HG03045 (cell line): Measurements from ENCODE around the gene FLT1.

Experiments used
- ATAC-seq: cut with Tn5 transposase; IDR thresholded peaks from one replicate; pipeline ENCODE4 v1.9.1; 2021; ENCODE audit warnings: mild to moderate bottlenecking, moderate library complexity; ENCODE audit not compliant: unreplicated experiment

Gene FLT1

GRCh38 chr13:28527629-28528028, 32.7 kb upstream of the FLT1 start:
- ATAC-seq, result no peak

DNA sequence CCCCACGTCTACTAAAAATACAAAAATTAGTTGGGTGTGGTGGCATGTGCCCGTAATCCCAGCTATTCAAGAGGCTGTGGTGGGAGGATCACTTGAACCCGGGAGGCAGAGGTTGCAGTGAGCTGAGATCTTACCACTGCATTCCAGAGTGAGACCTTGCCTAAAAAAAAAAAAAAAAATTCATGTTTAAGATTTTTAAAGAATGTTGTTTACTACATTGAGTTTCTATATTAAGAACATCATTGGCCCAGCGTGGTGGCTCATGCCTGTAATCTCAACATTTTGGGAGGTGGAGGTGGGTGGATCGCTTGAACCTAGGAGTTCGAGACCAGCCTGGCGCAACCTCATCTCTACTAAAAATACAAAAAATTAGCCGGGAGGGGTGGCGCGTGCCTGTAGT, 31.9 kb upstream of the FLT1 start:
- no peak for ATAC-seq

GRCh38 chr13:28522871-28523270, 27.9 kb upstream of the FLT1 start:
- ATAC-seq, result no peak

GRCh38 chr13:28513745-28514144, 18.8 kb upstream of the FLT1 start:
- no peak for ATAC-seq

- no peak for ATAC-seq
These were observed 15.6 kb upstream of the FLT1 start for GRCh38 chr13:28510542-28510941.

DNA sequence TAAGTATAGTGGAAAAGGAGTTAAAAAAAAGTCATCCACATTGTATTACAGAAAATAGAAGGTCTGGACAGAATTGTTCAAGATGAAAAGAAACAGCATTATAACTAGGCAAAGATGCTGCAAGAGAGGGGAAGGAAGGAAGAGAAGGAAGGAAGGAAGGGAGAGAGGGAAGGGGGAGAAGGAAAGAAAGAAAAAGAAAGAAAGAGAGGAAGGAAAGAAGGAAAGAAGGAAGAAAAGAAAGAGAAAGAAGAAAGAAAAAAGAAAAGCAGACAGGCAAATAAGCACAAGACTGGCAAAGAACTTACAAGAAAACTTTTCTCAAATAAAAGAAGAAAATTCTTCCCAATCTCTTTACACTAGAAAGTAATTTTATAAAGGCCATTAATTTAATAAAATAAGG, 15.1 kb upstream of the FLT1 start:
- ATAC-seq, result no peak

DNA sequence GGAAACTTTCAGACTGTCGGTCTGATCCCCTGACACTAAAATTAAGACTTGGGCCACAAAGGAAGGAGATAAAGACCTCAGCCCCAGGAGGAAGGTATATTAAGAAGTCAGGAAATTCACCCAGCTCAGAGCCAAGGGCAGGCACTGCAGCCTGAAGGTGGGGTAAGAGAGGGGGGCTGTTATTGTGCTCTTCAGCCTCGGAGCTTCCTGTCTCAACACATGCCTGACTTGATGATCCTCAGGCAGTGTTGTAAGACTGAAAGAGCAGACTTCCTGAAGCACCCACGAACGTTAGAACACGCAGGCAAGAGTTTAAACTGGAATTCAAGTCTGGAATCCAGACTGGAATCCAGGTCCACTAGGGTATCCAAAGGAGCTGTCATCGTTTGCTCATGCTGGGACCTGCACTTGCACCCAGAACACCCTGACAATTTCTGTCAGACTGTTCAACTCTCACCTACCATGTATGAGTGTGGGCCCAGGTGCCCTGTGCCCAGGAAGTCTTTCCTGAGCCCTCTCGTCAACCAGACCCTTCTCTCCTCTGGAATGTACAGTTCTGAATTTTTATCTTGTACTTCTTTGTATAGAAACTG, 10.7 kb upstream of the FLT1 start:
- ATAC-seq, result no peak

DNA sequence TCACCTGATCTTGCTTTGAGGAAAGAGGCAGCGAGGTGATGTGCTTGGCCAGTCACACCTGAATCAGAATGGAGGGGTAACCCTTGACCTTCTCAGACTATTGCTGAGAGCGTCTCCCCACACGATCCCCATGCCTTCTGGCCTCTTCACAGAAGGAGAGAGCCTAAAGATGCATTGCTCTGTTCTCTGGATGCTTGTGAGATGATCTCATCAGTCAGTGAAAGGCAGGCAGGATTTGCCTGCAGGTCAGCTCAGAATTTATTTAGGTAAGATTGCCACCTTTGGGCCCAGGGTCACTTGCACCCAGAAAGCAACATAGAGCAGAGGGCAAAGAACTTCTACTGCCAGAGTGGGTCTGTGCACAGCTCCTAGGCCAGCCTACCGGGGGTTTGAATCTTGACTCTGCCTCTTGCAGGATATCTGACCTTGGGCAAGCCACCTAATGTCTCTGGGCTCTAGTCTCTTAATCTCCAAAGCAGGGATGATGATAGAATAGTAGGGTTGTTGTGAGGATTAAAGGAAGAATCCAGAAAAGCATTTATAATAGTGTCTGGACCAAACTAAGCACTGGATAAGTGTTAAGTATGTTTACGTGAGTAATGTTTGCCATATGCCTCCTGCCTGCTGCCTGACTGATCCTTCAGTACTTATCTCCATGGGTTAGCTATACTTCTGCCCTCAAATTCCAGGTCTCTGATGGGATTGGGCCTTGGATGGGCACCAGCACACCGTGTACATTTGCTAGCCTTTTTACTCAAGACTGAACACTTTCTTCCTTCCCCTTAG, 8.4 kb upstream of the FLT1 start:
- no peak for ATAC-seq

DNA sequence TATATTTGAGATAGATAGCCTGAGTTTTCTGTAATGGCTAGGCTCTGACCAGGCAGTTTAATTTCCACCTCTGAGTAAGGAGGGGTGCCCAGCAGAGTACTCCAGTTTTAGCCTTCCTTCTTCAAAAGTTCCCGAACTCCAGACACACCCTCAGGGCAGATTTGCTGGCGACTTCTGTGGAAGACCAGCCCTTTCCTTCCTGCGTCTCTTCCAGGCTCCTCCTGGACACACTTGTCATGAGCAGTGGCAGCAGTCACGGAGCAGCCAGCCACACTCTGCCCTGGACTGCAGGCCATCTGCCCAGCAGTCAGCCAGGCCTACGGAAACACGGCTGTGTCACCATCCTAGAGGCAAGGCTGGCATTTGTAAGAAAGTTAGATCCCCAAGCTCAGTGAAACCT, 6.6 kb upstream of the FLT1 start:
- ATAC-seq, result no peak

DNA sequence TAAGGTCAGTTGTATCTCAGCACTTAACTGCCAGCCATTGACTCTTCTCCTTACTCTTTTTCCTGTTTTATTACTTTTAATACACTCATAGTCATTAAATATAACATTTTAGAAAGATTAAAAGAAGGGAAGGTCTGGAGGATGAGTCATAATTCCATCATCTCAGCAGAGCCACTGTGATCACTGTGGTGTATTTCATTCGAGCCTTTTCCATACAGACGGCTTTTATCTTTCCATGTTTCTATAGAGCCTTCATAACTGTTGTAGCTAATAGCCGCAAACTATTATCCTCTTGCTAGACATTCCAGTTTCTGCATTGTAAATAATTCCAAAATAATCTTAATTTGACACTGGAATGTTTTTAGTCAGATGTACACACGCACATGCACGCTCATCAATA, 4.7 kb upstream of the FLT1 start:
- ATAC-seq, result no peak

DNA sequence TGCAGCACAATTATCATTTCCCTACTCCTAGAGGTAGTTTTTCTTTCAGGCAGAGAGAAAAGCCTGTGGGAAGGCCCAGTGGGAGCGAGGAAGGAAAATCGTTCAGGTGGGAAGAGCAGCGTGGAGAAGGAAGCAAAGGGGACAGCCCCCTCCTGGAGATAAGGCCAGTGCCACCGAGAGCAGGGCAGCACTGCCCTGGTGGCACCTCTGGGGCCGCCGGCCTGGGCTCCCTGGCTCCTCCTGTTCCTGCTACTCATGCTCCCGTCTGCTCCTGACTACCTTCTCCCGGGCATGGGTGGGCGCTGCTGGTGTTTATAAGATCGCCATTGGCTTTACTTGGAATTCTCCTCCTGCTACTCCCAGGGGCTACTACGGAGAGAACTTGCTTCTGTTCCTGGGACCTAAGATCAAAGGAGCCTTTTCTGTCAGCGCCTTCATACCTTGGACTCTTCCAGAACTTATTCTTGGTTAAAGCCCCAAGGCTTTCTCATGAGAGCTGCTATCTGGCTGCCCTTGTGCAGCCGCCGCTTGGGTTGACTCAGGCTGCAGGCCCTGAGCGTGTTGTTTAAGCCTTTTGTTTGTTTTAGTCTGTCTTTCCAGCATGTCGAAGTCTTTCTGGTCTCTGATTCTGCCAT, 3.7 kb upstream of the FLT1 start:
- ATAC-seq, result no peak

DNA sequence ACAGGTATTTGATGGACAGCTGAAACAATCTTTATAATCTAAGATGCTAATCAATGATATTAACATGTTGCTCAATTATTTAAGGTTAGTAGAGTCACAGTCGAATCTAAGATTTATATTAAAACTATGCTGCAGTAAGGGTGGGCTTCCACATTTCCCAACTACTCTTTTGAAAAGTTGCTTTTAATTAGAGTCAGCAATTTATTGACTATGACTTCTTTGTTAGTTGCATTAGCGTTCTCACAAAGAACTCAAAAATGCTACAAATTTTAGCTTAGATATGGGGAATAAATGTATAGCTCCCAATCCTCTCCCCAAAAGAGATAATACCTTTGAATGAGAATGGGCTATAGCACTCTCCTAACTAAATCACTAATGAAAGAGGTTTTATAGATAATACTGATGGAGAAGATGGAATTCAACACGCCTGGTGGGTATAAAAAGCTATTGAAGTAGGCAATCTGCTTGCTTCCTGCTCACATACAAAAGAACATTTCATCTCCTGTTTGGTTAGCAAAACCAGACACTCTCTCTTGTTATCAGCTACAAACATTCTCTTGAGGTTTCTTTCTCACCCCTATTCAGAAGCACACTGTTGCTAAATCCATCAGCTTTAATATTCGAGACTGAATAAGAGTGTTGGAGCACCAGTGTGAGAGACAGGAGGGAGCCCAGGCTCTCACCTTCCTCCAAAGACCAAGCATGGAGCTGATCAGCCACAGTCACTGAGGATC, 2.4 kb upstream of the FLT1 start:
- no peak for ATAC-seq

GRCh38 chr13:28496188-28496564, 1.2 kb upstream of the FLT1 start:
- no peak for ATAC-seq

DNA sequence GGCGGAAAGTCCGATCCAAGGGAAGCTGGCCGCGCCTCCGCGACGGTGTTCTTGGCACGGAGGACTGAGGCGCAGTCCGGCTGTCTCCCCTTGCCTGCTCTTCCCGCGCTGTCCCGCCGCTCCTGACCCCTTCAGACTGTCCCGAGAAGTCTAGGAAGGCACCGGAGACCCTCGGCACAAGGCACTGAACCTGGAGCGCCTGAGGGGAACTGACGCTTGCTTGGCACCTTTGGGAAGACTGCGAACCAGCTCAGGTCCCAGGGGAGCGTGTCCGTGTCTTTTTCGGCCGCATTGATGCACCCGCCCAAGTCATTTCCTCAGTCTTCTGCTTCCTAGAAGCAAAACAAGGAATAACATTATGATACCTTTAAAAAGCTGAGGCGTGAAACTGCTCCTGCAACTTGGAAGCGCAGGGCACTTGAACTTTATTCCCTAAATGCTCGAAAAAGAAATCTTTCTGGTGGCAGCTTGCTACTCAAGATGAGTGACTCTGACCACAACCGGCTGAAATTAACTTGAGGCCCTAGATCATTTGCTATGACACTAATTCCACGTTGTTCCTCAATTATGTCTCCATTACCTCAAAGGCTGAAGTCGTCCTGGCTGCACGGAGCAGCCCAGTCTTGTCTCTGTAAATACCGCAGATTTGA, 735 bp upstream of the FLT1 start:
- no peak for ATAC-seq

DNA sequence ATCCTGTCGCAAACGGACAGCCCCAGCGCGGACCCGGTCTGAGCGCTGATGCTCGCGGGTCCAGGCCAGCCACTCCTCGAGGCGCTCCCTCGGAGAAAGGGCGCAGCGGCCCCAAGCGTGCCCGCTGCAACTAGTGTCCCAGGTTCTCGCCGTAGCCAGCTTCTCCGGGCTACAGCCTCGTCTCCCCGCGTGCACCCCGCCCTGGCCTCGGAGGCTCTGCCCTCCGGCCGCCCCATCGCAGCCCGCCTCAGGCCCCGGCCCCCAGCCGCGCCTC, 487 bp downstream of the FLT1 start:
- ATAC-seq, result no peak

GRCh38 chr13:28493740-28494503, 1.0 kb downstream of the FLT1 start:
- no peak for ATAC-seq

DNA sequence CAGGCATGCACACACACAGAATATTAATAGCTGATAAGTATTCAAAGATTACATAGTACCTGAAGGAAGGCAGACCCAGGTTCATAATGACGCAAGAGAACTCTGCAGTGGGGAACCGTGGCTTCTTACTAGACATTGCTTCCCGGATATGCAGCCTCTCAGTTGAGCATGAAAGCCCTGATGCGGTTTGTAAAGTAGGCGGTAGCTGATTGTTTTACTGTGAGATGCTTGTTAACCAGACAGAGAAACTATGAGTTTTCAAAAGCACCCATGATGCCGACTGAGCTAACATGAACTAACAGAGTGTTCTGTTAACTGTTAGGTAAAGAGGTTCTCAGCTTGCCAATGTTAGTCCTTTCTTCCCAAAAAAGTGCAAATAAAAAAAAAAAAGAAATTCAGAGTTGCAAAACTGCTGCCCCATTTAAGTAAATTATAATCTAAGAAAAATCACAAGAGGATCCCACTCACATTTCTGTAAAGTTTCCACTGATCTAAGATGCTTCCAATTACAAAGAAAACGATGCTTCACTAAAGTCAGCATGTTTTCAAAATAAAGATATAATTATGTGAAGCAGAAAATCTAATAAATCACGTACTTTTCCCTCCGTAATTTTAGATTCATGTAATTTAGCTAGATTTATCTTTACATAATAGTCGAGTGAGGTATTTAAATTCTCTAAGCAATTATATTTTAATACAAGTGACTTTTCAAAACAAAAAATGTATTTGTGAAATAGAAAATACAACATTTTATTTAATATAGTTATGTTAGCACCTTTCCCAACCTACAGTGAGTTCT, 2.2 kb downstream of the FLT1 start:
- ATAC-seq, result no peak

DNA sequence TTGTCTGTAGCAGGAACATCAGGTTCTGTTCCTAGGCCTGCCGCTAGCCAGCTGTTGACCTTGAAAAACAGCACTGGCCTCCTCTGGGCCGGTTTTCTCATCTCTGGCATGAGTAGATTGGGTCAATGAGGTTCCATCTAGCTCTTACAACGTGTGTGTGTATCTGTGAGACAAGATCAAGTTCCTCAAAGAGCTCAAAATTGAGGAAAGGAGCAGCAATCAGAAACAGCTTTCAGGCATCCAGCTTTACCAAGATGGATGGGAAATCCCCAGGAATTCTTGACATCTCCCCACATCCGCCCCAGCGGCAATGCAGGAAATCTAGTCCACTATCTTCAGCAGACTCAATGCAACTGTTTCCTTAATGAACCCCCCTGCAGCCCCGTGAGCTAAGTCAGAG, 4.9 kb downstream of the FLT1 start:
- ATAC-seq, result no peak

DNA sequence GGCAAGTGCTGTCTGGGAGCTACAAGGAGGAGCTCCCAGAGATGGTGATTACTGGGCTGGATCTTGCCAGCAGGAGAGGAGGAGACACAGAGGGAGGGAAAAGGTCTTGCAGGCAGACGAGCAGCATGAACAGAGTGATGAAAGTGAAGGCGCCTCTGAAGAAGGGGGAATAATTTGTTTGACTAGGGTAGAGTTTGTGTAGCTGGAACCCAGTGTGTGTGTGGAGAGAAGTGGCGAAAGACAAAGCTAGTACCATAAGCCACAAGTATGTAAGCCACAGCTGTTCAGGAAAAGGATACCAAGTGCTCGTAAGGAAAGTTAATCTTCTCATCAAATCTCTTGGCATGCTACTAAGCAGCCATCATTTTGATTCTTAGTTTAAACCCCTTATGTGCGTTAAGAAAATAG, 5.4 kb downstream of the FLT1 start:
- no peak for ATAC-seq
